Central memory CD4-positive, alpha-beta T cell (primary cell): Measurements from ENCODE around the gene PPM1L.

Experiments used
- DNase-seq: peaks from one replicate; pipeline ENCODE4 v3.0.0; 2022

PPM1L gene

GRCh38 chr3:161107311-161107710, 351.3 kb downstream of the PPM1L start:
- no peak for DNase-seq

- DNase-seq = no peak
Measured at GRCh38 chr3:161108840-161109239, 352.8 kb downstream of the PPM1L start.

GRCh38 chr3:161117646-161118045, 361.6 kb downstream of the PPM1L start:
- no peak for DNase-seq

GRCh38 chr3:161126495-161126894, 370.5 kb downstream of the PPM1L start:
- no peak for DNase-seq
